ENCODE results near the gene PRUNE2. TPM values are rescaled to one million over a fixed set of nuclear protein-coding genes. Genes with fewer than 3 reads are reported as not detected.
"Not testable (repeated sequence)": the region's sequence is repeated elsewhere in the genome, so short reads cannot be mapped to it uniquely, and the experiment has no call there.

PRUNE2 gene
- total RNA-seq, 4 donors from 2014 or later = 586 to 728 (median 654) TPM

DNA sequence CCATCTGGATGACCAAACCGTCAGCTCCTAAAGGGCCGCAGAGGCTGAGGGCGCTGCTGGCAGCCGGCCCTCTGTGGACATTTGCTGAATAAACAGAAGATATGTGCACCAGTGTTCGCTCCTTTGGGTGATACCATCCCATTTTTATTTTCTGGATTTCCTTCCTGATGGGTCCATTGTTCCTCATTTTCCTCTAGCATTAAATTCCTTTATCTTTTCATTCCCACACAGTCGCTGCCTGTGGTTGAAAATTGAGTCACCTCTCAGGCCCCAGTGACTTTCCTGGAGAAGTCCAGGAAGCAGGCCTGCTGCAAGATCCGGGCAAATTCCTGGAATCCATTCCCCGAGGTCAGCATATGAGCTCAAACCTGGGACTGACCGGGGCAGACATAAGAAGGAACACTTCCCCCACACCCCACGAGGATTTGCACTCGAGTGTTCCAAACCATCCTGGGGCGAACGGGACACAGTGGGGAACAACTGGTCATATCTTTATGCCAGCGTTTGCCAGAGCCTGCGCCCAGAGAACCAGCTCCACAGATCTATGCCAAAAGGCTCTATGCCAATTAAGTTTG is 228.3 kb downstream of the PRUNE2 start:
- intact Hi-C loops (cut with DNase I) = no loop called here
- DNase-seq (ENCODE audit: extremely low spot score) = peak; percentile 89
- H3K36me3 ChIP-seq = no peaks in the 10 kb centered on the region
- peak overlapping the region in 3 of 4 donors; percentile 19 to 60 (median 53) for H3K27ac ChIP-seq (replicated peaks in 1 of 4)
- TF ChIP-seq, protein P1, sequence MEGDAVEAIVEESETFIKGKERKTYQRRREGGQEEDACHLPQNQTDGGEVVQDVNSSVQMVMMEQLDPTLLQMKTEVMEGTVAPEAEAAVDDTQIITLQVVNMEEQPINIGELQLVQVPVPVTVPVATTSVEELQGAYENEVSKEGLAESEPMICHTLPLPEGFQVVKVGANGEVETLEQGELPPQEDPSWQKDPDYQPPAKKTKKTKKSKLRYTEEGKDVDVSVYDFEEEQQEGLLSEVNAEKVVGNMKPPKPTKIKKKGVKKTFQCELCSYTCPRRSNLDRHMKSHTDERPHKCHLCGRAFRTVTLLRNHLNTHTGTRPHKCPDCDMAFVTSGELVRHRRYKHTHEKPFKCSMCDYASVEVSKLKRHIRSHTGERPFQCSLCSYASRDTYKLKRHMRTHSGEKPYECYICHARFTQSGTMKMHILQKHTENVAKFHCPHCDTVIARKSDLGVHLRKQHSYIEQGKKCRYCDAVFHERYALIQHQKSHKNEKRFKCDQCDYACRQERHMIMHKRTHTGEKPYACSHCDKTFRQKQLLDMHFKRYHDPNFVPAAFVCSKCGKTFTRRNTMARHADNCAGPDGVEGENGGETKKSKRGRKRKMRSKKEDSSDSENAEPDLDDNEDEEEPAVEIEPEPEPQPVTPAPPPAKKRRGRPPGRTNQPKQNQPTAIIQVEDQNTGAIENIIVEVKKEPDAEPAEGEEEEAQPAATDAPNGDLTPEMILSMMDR (IDR thresholded peaks at IDR 0.05) = no peak
- TF ChIP-seq EP300 (IDR thresholded peaks at IDR 0.05) = no peak
- no peak for TF ChIP-seq POLR2AphosphoS5 (IDR thresholded peaks at IDR 0.05)
- no peak overlapping the region for H3K4me3 ChIP-seq
- no peaks in the 10 kb centered on the region for H3K27me3 ChIP-seq
- H3K4me1 ChIP-seq = peaks cover 0 to 8% (median 2%) of the 10 kb centered on the region in 4 donors
- WGBS = 77% methylated on average over 8 of the region's 15 CpGs
- no peaks in the 10 kb centered on the region for H3K9me3 ChIP-seq

DNA sequence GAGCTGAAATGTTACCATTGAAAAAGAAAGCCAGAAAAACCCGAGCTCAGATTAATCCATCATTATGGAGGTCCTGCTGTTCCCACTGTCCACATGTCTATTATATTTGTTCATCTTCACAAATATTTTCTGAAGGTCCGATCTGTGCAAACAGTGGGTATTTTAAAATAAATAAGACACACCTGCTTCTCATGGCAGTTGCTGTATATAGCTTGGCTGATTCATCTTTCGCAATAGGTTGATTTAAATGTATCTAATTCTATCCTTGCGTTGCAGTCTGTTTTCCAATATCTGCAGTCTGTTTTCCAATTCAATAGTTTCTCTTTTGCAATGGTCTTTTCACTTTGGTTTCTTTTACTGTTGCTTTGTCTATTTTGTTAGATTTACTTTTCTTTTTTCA is 229.1 kb downstream of the PRUNE2 start:
- intact Hi-C loops (cut with DNase I) = no loop called here
- Histone ChIP-seq H3K36me3 (no peaks in the 10 kb centered on the region), H3K4me1 (peaks cover 0 to 8% (median 2%) of the 10 kb centered on the region in 4 donors), H3K9me3 (no peaks in the 10 kb centered on the region), H3K4me3 (no peak overlapping the region), H3K27me3 (no peaks in the 10 kb centered on the region), H3K27ac (replicated peaks in 1 of 4) (peak overlapping the region in 1 of 4 donors; percentile 60)
- TF ChIP-seq, protein P1 (IDR thresholded peaks at IDR 0.05) = no peak
- no peak for TF ChIP-seq POLR2A (IDR thresholded peaks at IDR 0.05; ENCODE audit: low read depth)
- TF ChIP-seq EP300 (IDR thresholded peaks at IDR 0.05) = no peak
- no peak for TF ChIP-seq POLR2AphosphoS5 (IDR thresholded peaks at IDR 0.05)
- 70% methylated on average over 4 of the region's 4 CpGs for WGBS
- no peak for DNase-seq (ENCODE audit: extremely low spot score)

DNA sequence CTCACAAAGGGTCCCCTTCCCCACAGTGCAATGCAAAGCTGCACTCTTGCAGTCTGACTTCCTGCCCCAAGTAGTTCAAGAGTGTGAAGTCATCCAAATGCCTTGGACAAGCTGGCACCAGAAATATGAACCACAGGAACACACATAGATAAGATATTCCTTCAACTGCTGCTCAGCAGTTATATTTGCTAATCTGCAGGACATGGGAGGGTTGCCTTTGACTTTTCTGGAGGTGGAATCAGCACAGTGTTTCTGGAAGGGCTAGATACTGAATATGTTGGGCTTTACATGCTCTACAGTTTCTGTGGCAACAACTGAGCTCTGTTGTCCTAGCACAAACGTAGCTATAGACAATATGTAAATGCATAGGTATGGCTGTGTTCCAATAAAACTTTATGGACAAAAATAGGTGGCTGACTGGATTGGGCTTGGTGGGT is 238.4 kb downstream of the PRUNE2 start:
- H3K4me3 ChIP-seq = no peak overlapping the region
- DNase-seq (ENCODE audit: extremely low spot score) = no peak
- H3K27me3 ChIP-seq = peaks cover 0 to 4% (median 0%) of the 10 kb centered on the region in 4 donors
- H3K27ac ChIP-seq (replicated peaks in 1 of 4) = no peak overlapping the region
- WGBS = 25% methylated on average over 1 of the region's 1 CpG
- no peak for TF ChIP-seq POLR2AphosphoS5 (IDR thresholded peaks at IDR 0.05)
- peaks cover 0 to 13% (median 3%) of the 10 kb centered on the region in 4 donors for H3K4me1 ChIP-seq
- H3K9me3 ChIP-seq = no peaks in the 10 kb centered on the region
- peaks cover 0 to 26% (median 5%) of the 10 kb centered on the region in 4 donors for H3K36me3 ChIP-seq
- intact Hi-C loops (cut with DNase I) = no loop called here

DNA sequence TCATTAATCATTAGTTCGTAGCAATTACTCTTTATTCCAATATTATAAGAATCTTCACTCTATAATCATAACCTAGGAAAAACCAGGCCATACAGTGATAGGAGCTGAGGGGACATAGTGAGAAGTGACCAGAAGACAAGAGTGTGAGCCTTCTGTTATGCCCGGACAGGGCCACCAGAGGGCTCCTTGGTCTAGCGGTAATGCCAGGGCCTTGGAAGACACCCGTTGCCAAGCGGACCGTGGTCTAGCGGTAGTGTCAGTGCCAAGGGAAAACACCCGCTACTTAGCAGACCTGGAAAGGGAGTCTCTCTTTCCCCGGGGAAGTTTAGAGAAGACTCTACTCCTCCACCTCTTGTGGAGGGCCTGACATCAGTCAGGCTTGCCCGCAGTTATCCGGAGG is 239.9 kb downstream of the PRUNE2 start:
- H3K27ac ChIP-seq (replicated peaks in 1 of 4); H3K27me3 ChIP-seq; H3K9me3 ChIP-seq; H3K4me3 ChIP-seq; intact Hi-C loops (cut with DNase I): not testable (repeated sequence)
- DNase-seq (ENCODE audit: extremely low spot score) = peak; percentile 7
- Histone ChIP-seq H3K36me3 (peaks cover 0 to 33% (median 6%) of the 10 kb centered on the region in 4 donors), H3K4me1 (peaks cover 0 to 13% (median 3%) of the 10 kb centered on the region in 4 donors)
- 79% methylated on average over 11 of the region's 11 CpGs for WGBS
- TF ChIP-seq, protein P1 (IDR thresholded peaks at IDR 0.05) = peak in 1 of 3 experiments; percentile 32

DNA sequence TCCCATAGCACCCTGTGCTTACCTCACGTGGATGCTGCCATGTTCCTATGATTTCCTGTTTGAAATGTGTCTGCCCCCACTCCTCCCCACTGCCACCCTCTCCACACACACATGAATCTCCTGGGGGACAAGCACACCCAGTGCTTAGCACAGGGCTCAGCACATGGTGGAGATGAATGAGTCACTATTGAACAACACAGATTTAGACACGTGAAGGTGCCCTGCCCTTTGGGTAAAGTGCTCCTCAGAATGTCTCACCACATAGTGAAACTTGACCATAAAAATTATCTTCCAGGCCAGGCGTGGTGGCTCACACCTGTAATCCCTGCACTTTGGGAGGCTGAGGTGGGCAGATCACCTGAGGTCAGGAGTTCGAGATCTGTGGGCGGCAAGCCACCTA is 240.5 kb downstream of the PRUNE2 start:
- intact Hi-C loops (cut with DNase I) = no loop called here
- H3K4me3 ChIP-seq = no peak overlapping the region
- DNase-seq (ENCODE audit: extremely low spot score) = peak; percentile 37
- H3K9me3 ChIP-seq = no peaks in the 10 kb centered on the region
- WGBS = 87% methylated on average over 5 of the region's 5 CpGs
- H3K36me3 ChIP-seq = peaks cover 0 to 33% (median 6%) of the 10 kb centered on the region in 4 donors
- H3K4me1 ChIP-seq = peaks cover 0 to 13% (median 3%) of the 10 kb centered on the region in 4 donors
- no peak for TF ChIP-seq POLR2A (IDR thresholded peaks at IDR 0.05; ENCODE audit: low read depth)
- TF ChIP-seq EP300 (IDR thresholded peaks at IDR 0.05) = no peak
- TF ChIP-seq, protein P1 (IDR thresholded peaks at IDR 0.05) = no peak
- TF ChIP-seq POLR2AphosphoS5 (IDR thresholded peaks at IDR 0.05) = no peak
- peaks cover 0 to 4% (median 0%) of the 10 kb centered on the region in 4 donors for H3K27me3 ChIP-seq
- H3K27ac ChIP-seq (replicated peaks in 1 of 4) = no peak overlapping the region
